Activated CD8-positive, alpha-beta T cell treated with anti-CD3 and anti-CD28 coated beads, Interleukin-2, amount 10 ng/mL, durations not matched to agents 7 days and 5 days (primary cell): ENCODE data around the gene RREB1. TPM values are rescaled to one million over a fixed set of nuclear protein-coding genes. Genes with fewer than 3 reads are reported as not detected.

Source experiments
- ATAC-seq: fragments of 150-1000 bp; cut with Tn5 transposase; one replicate; pipeline ENCODE4 v1.10.0; 2021; ENCODE audit warnings: moderate library complexity
- CTCF ChIA-PET: fragments of 350-600 bp; sonication (Branson Sonifier 250); formaldehyde crosslinking; loops from one replicate; lab custom pipeline; 2021; ENCODE audit warnings: antibody characterized with exemption; lab: Charles Lee
- POLR2A ChIA-PET: fragments of 350-600 bp; sonication (Branson Sonifier 250); formaldehyde crosslinking; loops from one replicate; lab custom pipeline; 2021; ENCODE audit warnings: antibody characterized with exemption; lab: Charles Lee
- DNase-seq: peaks from one replicate; pipeline ENCODE4 v3.0.0-alpha.2; 2020
- H3K27ac Mint-ChIP-seq: one replicate; pipeline ENCODE4 v1.8.0; 2021; ENCODE audit warnings: mild to moderate bottlenecking, mixed read lengths
- H3K27me3 Mint-ChIP-seq: one replicate; pipeline ENCODE4 v1.8.0; 2021; ENCODE audit warnings: low read depth, mixed read lengths
- H3K36me3 Mint-ChIP-seq: one replicate; pipeline ENCODE4 v1.8.0; 2021; ENCODE audit warnings: low read depth, mixed read lengths
- H3K4me1 Mint-ChIP-seq: one replicate; pipeline ENCODE4 v1.8.0; 2021; ENCODE audit warnings: low read depth, mixed read lengths
- H3K4me3 Mint-ChIP-seq: one replicate; pipeline ENCODE4 v1.8.0; 2021; ENCODE audit warnings: mild to moderate bottlenecking, mixed read lengths
- H3K9me3 Mint-ChIP-seq: one replicate; pipeline ENCODE4 v1.8.0; 2022; ENCODE audit warnings: mixed read lengths; ENCODE audit not compliant: insufficient read depth
- total RNA-seq, 2 experiments: library from RNA; stranded (reverse); gene quantifications; one replicate each; pipeline ENCODE4 v1.2.3, GENCODE V29; 2021

Gene RREB1
- total RNA-seq, 2 experiments from 2014 or later = 27.5 to 29.0 TPM

GRCh38 chr6:7241709-7242645 is 134.2 kb downstream of the RREB1 start:
- ATAC-seq = no peak
- H3K27me3 Mint-ChIP-seq = no peaks in the 10 kb centered on the region
- H3K4me3 Mint-ChIP-seq = no peak overlapping the region
- ChIA-PET CTCF (interaction anchor here (1.0 to 2.2 kb wide), 5 partner anchors 483 to 684 kb away, joined by 3 to 14 read pairs (median 3); no protein-coding TSS in a partner anchor), POLR2A (no interaction called here)
- H3K36me3 Mint-ChIP-seq = peaks cover 12% of the 10 kb centered on the region
- H3K4me1 Mint-ChIP-seq = peaks cover 17% of the 10 kb centered on the region
- peak overlapping the region; percentile 28 for H3K27ac Mint-ChIP-seq
- no peak for DNase-seq
- no peaks in the 10 kb centered on the region for H3K9me3 Mint-ChIP-seq

GRCh38 chr6:7242835-7243178 is 135.0 kb downstream of the RREB1 start:
- DNase-seq (no peak), ATAC-seq (no peak)
- no peak overlapping the region for H3K4me3 Mint-ChIP-seq
- CTCF ChIA-PET = interaction anchor here (0.7 to 2.4 kb wide), 20 partner anchors 8 to 684 kb away, joined by 3 to 16 read pairs (median 4); no protein-coding TSS in a partner anchor
- no peaks in the 10 kb centered on the region for H3K27me3 Mint-ChIP-seq
- no peak overlapping the region for H3K27ac Mint-ChIP-seq
- H3K36me3 Mint-ChIP-seq = peaks cover 14% of the 10 kb centered on the region
- POLR2A ChIA-PET = no interaction called here
- H3K4me1 Mint-ChIP-seq = peaks cover 17% of the 10 kb centered on the region
- H3K9me3 Mint-ChIP-seq = no peaks in the 10 kb centered on the region

- CTCF ChIA-PET = interaction anchor here (0.6 to 2.4 kb wide), 25 partner anchors 8 to 685 kb away, joined by 3 to 16 read pairs (median 4); no protein-coding TSS in a partner anchor
- H3K36me3 Mint-ChIP-seq = peaks cover 16% of the 10 kb centered on the region
Observed at GRCh38 chr6:7243179-7243981, 135.6 kb downstream of the RREB1 start.

GRCh38 chr6:7245668-7246393 is 138.1 kb downstream of the RREB1 start:
- POLR2A ChIA-PET = no interaction called here
- no peak for DNase-seq
- CTCF ChIA-PET = interaction anchor here (1.4 kb wide), 1 partner anchor 549 kb away, joined by 4 read pairs; no protein-coding TSS in a partner anchor
- no peaks in the 10 kb centered on the region for H3K27me3 Mint-ChIP-seq
- ATAC-seq = no peak
- no peak overlapping the region for H3K27ac Mint-ChIP-seq
- H3K4me3 Mint-ChIP-seq = no peak overlapping the region
- peaks cover 13% of the 10 kb centered on the region for H3K4me1 Mint-ChIP-seq
- H3K9me3 Mint-ChIP-seq = no peaks in the 10 kb centered on the region
- H3K36me3 Mint-ChIP-seq = peaks cover 18% of the 10 kb centered on the region

More at GRCh38 chr6:7243179-7243981, 135.6 kb downstream of the RREB1 start:
- Mint-ChIP-seq H3K27me3 (no peaks in the 10 kb centered on the region), H3K4me1 (peaks cover 17% of the 10 kb centered on the region), H3K9me3 (no peaks in the 10 kb centered on the region), H3K4me3 (no peak overlapping the region), H3K27ac (no peak overlapping the region)
- ATAC-seq = peak; percentile 57
- DNase-seq = peak; percentile 68
- POLR2A ChIA-PET = no interaction called here

GRCh38 chr6:7246401-7247178 is 138.8 kb downstream of the RREB1 start:
- Mint-ChIP-seq H3K36me3 (peaks cover 20% of the 10 kb centered on the region), H3K4me1 (peaks cover 13% of the 10 kb centered on the region), H3K9me3 (no peaks in the 10 kb centered on the region), H3K27ac (no peak overlapping the region), H3K27me3 (no peaks in the 10 kb centered on the region), H3K4me3 (no peak overlapping the region)
- ChIA-PET CTCF (no interaction called here), POLR2A (no interaction called here)
- ATAC-seq (no peak), DNase-seq (no peak)

- Mint-ChIP-seq H3K4me3 (no peak overlapping the region), H3K27ac (no peak overlapping the region), H3K9me3 (no peaks in the 10 kb centered on the region), H3K4me1 (peaks cover 9% of the 10 kb centered on the region), H3K36me3 (peaks cover 20% of the 10 kb centered on the region), H3K27me3 (no peaks in the 10 kb centered on the region)
- ATAC-seq (no peak), DNase-seq (no peak)
- CTCF ChIA-PET = no interaction called here
- POLR2A ChIA-PET = interaction anchor here (0.6 kb wide), 1 partner anchor 192 kb away, joined by 3 read pairs; no protein-coding TSS in a partner anchor
Observed at GRCh38 chr6:7247179-7247456, 139.4 kb downstream of the RREB1 start.

GRCh38 chr6:7247828-7248227 is 140.1 kb downstream of the RREB1 start:
- peaks cover 20% of the 10 kb centered on the region for H3K36me3 Mint-ChIP-seq
- peaks cover 6% of the 10 kb centered on the region for H3K4me1 Mint-ChIP-seq
- no peaks in the 10 kb centered on the region for H3K27me3 Mint-ChIP-seq
- no peaks in the 10 kb centered on the region for H3K9me3 Mint-ChIP-seq
- H3K27ac Mint-ChIP-seq = no peak overlapping the region
- ChIA-PET CTCF (no interaction called here), POLR2A (interaction anchor here (0.6 kb wide), 1 partner anchor 192 kb away, joined by 3 read pairs; no protein-coding TSS in a partner anchor)
- H3K4me3 Mint-ChIP-seq = no peak overlapping the region
- DNase-seq (no peak), ATAC-seq (no peak)

GRCh38 chr6:7249391-7249790 is 141.6 kb downstream of the RREB1 start:
- Mint-ChIP-seq H3K27ac (no peak overlapping the region), H3K9me3 (no peaks in the 10 kb centered on the region), H3K4me3 (no peak overlapping the region), H3K36me3 (peaks cover 20% of the 10 kb centered on the region), H3K27me3 (no peaks in the 10 kb centered on the region), H3K4me1 (no peaks in the 10 kb centered on the region)
- ChIA-PET POLR2A (no interaction called here), CTCF (interaction anchor here (0.6 kb wide), 1 partner anchor 10 kb away, joined by 3 read pairs; no protein-coding TSS in a partner anchor)
- DNase-seq (no peak), ATAC-seq (no peak)

- ChIA-PET CTCF (interaction anchor here (0.6 to 1.2 kb wide), 2 partner anchors 11 to 573 kb away, joined by 3 read pairs; no protein-coding TSS in a partner anchor), POLR2A (no interaction called here)
- ATAC-seq (no peak), DNase-seq (no peak)
- Mint-ChIP-seq H3K27ac (no peak overlapping the region), H3K9me3 (no peaks in the 10 kb centered on the region), H3K27me3 (no peaks in the 10 kb centered on the region), H3K4me1 (no peaks in the 10 kb centered on the region), H3K4me3 (no peak overlapping the region), H3K36me3 (peaks cover 20% of the 10 kb centered on the region)
Observed at GRCh38 chr6:7249946-7250643, 142.3 kb downstream of the RREB1 start.

GRCh38 chr6:7250812-7251211 is 143.1 kb downstream of the RREB1 start:
- no peak overlapping the region for H3K4me3 Mint-ChIP-seq
- no peaks in the 10 kb centered on the region for H3K9me3 Mint-ChIP-seq
- ChIA-PET CTCF (interaction anchor here (1.2 to 1.7 kb wide), 2 partner anchors 7 to 574 kb away, joined by 3 to 5 read pairs; no protein-coding TSS in a partner anchor), POLR2A (no interaction called here)
- H3K4me1 Mint-ChIP-seq = no peaks in the 10 kb centered on the region
- ATAC-seq = no peak
- H3K36me3 Mint-ChIP-seq = peaks cover 16% of the 10 kb centered on the region
- H3K27ac Mint-ChIP-seq = no peak overlapping the region
- no peaks in the 10 kb centered on the region for H3K27me3 Mint-ChIP-seq
- no peak for DNase-seq
